A549 (cell line): ENCODE data around the gene OXNAD1.

ENCODE experiments used
- HOXB5 ChIP-seq: fragments of 250-450 bp; sonication (Bioruptor Pico); IDR thresholded peaks from 2 replicates; pipeline ENCODE4 v1.5.0; 2020; ENCODE audit warnings: mild to moderate bottlenecking, moderate library complexity
- KDM1A ChIP-seq: fragments of 200-600 bp; sonication (generic); IDR thresholded peaks from 2 replicates; pipeline ENCODE4 v1.6.1; 2016; ENCODE audit warnings: low read depth, mild to moderate bottlenecking
- RNF2 ChIP-seq: fragments of 200-600 bp; sonication (generic); IDR thresholded peaks from 2 replicates; pipeline ENCODE4 v1.6.1; 2016; ENCODE audit warnings: low read depth, mild to moderate bottlenecking, antibody characterized with exemption, moderate library complexity, borderline replicate concordance

DNA sequence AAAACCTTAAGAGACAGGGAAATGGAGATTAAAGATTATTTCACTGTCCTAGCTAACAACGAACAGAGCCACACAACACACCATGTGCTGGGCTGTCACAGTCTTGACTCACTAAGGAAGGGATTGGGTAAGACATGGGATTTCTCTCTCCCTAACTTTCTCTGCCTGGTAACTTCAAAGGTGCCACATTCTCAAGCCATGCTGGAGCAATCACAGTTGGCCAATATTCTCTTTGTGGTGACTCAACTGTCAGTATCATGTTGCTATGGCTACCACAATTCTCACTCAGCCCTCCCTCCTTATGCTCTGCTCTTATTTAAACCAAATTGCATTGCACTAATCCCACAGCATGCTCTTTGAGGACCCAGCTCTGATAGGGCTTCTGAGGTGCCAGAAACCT is 74.0 kb downstream of the OXNAD1 start:
- TF ChIP-seq HOXB5 (CRISPR knock-in tag) (no peak), RNF2 (no peak), KDM1A (no peak)
